GM12891 (cell line): ENCODE data around the gene RNU2-63P.

ENCODE experiments used
- POLR2AphosphoS5 ChIP-seq: IDR thresholded peaks from 2 replicates; pipeline ENCODE4 v1.6.1; 2011; ENCODE audit warnings: low read depth, low read length, control low read depth
- TAF1 ChIP-seq: IDR thresholded peaks from 2 replicates; pipeline ENCODE4 v1.6.1; 2011; ENCODE audit warnings: low read depth, low read length, control low read depth

DNA sequence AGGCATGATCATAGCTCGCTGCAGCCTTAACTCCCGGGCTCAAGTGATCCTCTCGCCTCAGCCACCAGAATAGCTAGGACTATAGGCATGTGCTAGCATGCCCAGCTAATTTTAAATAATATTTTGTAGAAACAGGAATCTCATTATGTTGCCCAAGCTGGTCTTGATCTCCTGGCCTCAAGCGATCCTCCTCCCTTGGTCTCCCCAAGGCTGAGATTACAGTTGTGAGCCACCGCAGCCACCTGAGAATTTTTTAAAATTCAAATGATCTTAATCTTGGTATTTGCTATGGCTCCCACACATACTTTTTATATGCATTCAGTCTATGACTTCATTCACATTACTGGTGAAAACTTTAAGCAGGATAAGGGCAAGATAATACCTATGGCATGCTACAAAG is 26.1 kb upstream of the RNU2-63P start:
- TF ChIP-seq POLR2AphosphoS5 (no peak), TAF1 (no peak)
